GM19351 (cell line): ENCODE results near the gene C7orf25.

Experiments
- ATAC-seq: cut with Tn5 transposase; IDR thresholded peaks from one replicate; pipeline ENCODE4 v1.9.1; 2021; ENCODE audit warnings: mild to moderate bottlenecking, moderate library complexity; ENCODE audit not compliant: unreplicated experiment

The C7orf25 gene

GRCh38 chr7:42911454-42912447, at the start of gene C7orf25:
C7orf25 (minus strand) TSS chr7:42912070; CDS start chr7:42910900, 1,170 bp downstream.
- peak; percentile 90 for ATAC-seq

- ATAC-seq: no peak
Measured at GRCh38 chr7:42961170-42961569, 49.3 kb upstream of the C7orf25 start.

- ATAC-seq: no peak
Measured at GRCh38 chr7:42960762-42961161, 48.9 kb upstream of the C7orf25 start.

- ATAC-seq: no peak
Measured at GRCh38 chr7:42959549-42959948, 47.7 kb upstream of the C7orf25 start.

GRCh38 chr7:42956062-42956461, 44.2 kb upstream of the C7orf25 start:
- no peak for ATAC-seq

- no peak for ATAC-seq
Measured at GRCh38 chr7:42953994-42954393, 42.1 kb upstream of the C7orf25 start.

GRCh38 chr7:42952328-42952727, 40.5 kb upstream of the C7orf25 start:
- ATAC-seq: no peak

GRCh38 chr7:42950417-42950816, 38.5 kb upstream of the C7orf25 start:
- ATAC-seq: no peak

- no peak for ATAC-seq
Measured at GRCh38 chr7:42947521-42947920, 35.7 kb upstream of the C7orf25 start.

- no peak for ATAC-seq
Measured at GRCh38 chr7:42946627-42946950, 34.7 kb upstream of the C7orf25 start.

GRCh38 chr7:42945821-42946626, 34.2 kb upstream of the C7orf25 start:
- ATAC-seq: peak; percentile 64

GRCh38 chr7:42940985-42941847, 29.3 kb upstream of the C7orf25 start:
- peak; percentile 62 for ATAC-seq

GRCh38 chr7:42939457-42940240, 27.8 kb upstream of the C7orf25 start:
- ATAC-seq: peak; percentile 48

- ATAC-seq: no peak
Measured at GRCh38 chr7:42935861-42936260, 24.0 kb upstream of the C7orf25 start.

GRCh38 chr7:42934291-42934690, 22.4 kb upstream of the C7orf25 start:
- no peak for ATAC-seq

- ATAC-seq: peak; percentile 17
Measured at GRCh38 chr7:42932811-42933591, 21.1 kb upstream of the C7orf25 start.

- peak; percentile 98 for ATAC-seq
Measured at GRCh38 chr7:42931834-42932651, 20.2 kb upstream of the C7orf25 start, which contains the start of the genes MRPL32 and PSMA2. MRPL32 (plus strand) TSS chr7:42932376; CDS start chr7:42932387, 11 bp downstream. PSMA2 (minus strand) TSS chr7:42932174; CDS start chr7:42932158, 16 bp downstream.

- ATAC-seq: no peak
Measured at GRCh38 chr7:42931447-42931833, 19.6 kb upstream of the C7orf25 start.
